ENCODE results near the gene ZNF496.

DNA sequence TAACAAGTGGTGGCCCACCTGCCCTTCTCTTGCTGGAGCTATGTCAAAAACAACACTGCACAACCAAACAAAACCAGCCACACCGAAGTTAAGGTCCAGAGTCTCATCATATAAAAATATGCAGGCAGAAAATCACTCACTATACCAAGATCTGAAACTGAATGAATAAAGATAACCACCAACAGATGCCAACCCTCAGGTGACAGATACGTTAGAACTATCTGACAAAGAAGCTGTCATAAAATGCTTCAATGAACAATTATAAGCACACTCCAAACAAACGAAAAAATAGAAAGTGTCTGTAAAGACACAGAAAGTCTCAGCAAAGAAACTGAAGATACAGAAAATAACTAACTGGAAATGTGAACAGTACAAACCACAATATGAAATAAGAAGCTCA is 14.0 kb downstream of the ZNF496 start:
- TF ChIP-seq GTF3A (CRISPR knock-in tag; conservative IDR thresholded peaks at IDR 0.05) (no peak), CEBPB (IDR thresholded peaks at IDR 0.05; ENCODE audit: borderline replicate concordance, low read depth, low read length) (no peak), ZNF746 (CRISPR knock-in tag; IDR thresholded peaks at IDR 0.05) (no peak), ZNF354B (CRISPR knock-in tag; IDR thresholded peaks at IDR 0.05) (no peak), FOSL1 (CRISPR knock-in tag; IDR thresholded peaks at IDR 0.05; ENCODE audit: borderline replicate concordance) (no peak), ADNP (CRISPR knock-in tag; IDR thresholded peaks at IDR 0.05) (no peak), NFKB2 (CRISPR knock-in tag; IDR thresholded peaks at IDR 0.05; ENCODE audit: borderline replicate concordance) (no peak), POLR2AphosphoS5 (IDR thresholded peaks at IDR 0.05; ENCODE audit: low read depth, low read length) (no peak), POLR2A (IDR thresholded peaks at IDR 0.05; ENCODE audit: insufficient read depth in 1 of 2, low read depth in 2 of 2, low read length in 2 of 2) (no peak), ZNF879 (CRISPR knock-in tag; IDR thresholded peaks at IDR 0.05) (no peak)
- TF ChIP-seq, protein P1, sequence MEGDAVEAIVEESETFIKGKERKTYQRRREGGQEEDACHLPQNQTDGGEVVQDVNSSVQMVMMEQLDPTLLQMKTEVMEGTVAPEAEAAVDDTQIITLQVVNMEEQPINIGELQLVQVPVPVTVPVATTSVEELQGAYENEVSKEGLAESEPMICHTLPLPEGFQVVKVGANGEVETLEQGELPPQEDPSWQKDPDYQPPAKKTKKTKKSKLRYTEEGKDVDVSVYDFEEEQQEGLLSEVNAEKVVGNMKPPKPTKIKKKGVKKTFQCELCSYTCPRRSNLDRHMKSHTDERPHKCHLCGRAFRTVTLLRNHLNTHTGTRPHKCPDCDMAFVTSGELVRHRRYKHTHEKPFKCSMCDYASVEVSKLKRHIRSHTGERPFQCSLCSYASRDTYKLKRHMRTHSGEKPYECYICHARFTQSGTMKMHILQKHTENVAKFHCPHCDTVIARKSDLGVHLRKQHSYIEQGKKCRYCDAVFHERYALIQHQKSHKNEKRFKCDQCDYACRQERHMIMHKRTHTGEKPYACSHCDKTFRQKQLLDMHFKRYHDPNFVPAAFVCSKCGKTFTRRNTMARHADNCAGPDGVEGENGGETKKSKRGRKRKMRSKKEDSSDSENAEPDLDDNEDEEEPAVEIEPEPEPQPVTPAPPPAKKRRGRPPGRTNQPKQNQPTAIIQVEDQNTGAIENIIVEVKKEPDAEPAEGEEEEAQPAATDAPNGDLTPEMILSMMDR (CRISPR knock-in tag; IDR thresholded peaks at IDR 0.05), result no peak
- TF ChIP-seq, protein P2, sequence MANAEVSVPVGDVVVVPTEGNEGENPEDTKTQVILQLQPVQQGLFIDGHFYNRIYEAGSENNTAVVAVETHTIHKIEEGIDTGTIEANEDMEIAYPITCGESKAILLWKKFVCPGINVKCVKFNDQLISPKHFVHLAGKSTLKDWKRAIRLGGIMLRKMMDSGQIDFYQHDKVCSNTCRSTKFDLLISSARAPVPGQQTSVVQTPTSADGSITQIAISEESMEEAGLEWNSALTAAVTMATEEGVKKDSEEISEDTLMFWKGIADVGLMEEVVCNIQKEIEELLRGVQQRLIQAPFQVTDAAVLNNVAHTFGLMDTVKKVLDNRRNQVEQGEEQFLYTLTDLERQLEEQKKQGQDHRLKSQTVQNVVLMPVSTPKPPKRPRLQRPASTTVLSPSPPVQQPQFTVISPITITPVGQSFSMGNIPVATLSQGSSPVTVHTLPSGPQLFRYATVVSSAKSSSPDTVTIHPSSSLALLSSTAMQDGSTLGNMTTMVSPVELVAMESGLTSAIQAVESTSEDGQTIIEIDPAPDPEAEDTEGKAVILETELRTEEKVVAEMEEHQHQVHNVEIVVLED (CRISPR knock-in tag; IDR thresholded peaks at IDR 0.05; ENCODE audit: borderline replicate concordance), result no peak
- TF ChIP-seq, protein P3, sequence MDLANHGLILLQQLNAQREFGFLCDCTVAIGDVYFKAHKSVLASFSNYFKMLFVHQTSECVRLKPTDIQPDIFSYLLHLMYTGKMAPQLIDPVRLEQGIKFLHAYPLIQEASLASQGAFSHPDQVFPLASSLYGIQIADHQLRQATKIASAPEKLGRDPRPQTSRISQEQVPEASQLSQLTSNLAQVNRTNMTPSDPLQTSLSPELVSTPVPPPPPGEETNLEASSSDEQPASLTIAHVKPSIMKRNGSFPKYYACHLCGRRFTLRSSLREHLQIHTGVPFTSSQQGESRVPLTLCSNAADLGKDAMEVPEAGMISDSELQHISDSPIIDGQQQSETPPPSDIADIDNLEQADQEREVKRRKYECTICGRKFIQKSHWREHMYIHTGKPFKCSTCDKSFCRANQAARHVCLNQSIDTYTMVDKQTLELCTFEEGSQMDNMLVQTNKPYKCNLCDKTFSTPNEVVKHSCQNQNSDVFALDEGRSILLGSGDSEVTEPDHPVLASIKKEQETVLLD (CRISPR knock-in tag; IDR thresholded peaks at IDR 0.05; ENCODE audit: low read depth), result no peak
- TF ChIP-seq, protein P4, sequence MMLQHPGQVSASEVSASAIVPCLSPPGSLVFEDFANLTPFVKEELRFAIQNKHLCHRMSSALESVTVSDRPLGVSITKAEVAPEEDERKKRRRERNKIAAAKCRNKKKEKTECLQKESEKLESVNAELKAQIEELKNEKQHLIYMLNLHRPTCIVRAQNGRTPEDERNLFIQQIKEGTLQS (CRISPR knock-in tag; IDR thresholded peaks at IDR 0.05), result no peak
